GM18907 (cell line): ENCODE data around the gene SQSTM1.
A peak's percentile ranks its signal among the peaks of the same experiment; 100 is the strongest.

Experiments used
- ATAC-seq: cut with Tn5 transposase; IDR thresholded peaks from one replicate; pipeline ENCODE4 v1.9.1; 2021; ENCODE audit warnings: mild to moderate bottlenecking, moderate library complexity; ENCODE audit not compliant: unreplicated experiment

The SQSTM1 gene

GRCh38 chr5:179794171-179794570, 26.5 kb upstream of the SQSTM1 start:
- no peak for ATAC-seq

GRCh38 chr5:179794575-179794974, 26.1 kb upstream of the SQSTM1 start:
- ATAC-seq = no peak

- ATAC-seq = peak; percentile 1
Measured at GRCh38 chr5:179795049-179795862, 25.4 kb upstream of the SQSTM1 start.

GRCh38 chr5:179795863-179796833, 24.6 kb upstream of the SQSTM1 start:
- ATAC-seq = peak; percentile 69

- no peak for ATAC-seq
Measured at GRCh38 chr5:179796877-179797608, 23.7 kb upstream of the SQSTM1 start.

GRCh38 chr5:179797741-179798140, 23.0 kb upstream of the SQSTM1 start:
- no peak for ATAC-seq

- no peak for ATAC-seq
Measured at GRCh38 chr5:179798144-179798770, 22.4 kb upstream of the SQSTM1 start.

GRCh38 chr5:179798771-179799643, 21.7 kb upstream of the SQSTM1 start:
- ATAC-seq = no peak

- ATAC-seq = no peak
Measured at GRCh38 chr5:179799644-179799973, 21.1 kb upstream of the SQSTM1 start.

GRCh38 chr5:179800071-179800695, 20.5 kb upstream of the SQSTM1 start:
- no peak for ATAC-seq

GRCh38 chr5:179800696-179801201, 20.0 kb upstream of the SQSTM1 start:
- ATAC-seq = no peak

GRCh38 chr5:179801304-179802206, 19.1 kb upstream of the SQSTM1 start:
- peak; percentile 45 for ATAC-seq

- no peak for ATAC-seq
Measured at GRCh38 chr5:179802207-179802883, 18.4 kb upstream of the SQSTM1 start.

GRCh38 chr5:179802950-179803562, 17.6 kb upstream of the SQSTM1 start:
- ATAC-seq = no peak

GRCh38 chr5:179803651-179804554, 16.8 kb upstream of the SQSTM1 start:
- ATAC-seq = no peak

GRCh38 chr5:179804555-179804947, 16.2 kb upstream of the SQSTM1 start:
- ATAC-seq = no peak
